ENCODE measurements around the gene NOVA2.
A peak's percentile ranks its signal among the peaks of the same experiment; 100 is the strongest.

Gene NOVA2

DNA sequence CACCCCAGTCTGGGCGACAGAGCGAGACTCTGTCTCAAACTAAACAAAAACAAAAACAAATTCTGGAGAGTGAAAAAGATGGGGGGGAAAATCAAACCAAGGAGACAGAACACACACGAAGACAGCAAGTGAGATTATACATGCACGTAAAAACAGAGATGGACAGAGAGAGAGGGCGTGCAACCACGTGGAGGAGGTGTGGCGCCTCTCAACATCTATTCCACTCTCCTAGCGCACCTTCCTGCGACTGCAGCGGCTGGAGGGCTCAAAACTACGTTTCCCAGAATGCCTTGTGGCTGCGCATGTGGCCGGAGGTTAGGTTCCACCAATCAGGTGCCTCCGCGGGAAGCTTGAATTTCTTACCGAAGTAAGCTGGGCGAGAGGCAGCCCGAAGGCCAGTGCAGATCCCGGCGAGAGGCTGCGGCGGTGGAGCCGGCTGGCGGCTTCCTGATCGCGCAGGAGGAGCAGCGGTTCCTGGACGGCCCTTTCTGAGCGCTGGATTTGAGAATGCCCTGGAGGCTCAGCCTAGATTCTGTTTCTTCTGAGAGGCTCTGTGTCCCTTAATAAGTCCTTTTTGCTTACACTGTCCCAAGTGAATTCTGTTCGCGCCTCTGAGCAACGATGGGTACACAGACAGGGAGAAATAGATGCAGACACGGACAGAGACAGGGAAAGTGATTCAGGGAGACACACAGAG, 46.0 kb downstream of the NOVA2 start:
- Mint-ChIP-seq H3K27ac (peak overlapping the region in 1 of 2 donors; percentile 17), H3K4me3 (peak overlapping the region; percentile 74 to 80), H3K9me3 (no peaks in the 10 kb centered on the region), H3K4me1 (peaks cover 16% of the 10 kb centered on the region), H3K27me3 (peaks cover 41% of the 10 kb centered on the region)
- ATAC-seq = peak; percentile 99
- DNase-seq = peak; percentile 84 to 90

DNA sequence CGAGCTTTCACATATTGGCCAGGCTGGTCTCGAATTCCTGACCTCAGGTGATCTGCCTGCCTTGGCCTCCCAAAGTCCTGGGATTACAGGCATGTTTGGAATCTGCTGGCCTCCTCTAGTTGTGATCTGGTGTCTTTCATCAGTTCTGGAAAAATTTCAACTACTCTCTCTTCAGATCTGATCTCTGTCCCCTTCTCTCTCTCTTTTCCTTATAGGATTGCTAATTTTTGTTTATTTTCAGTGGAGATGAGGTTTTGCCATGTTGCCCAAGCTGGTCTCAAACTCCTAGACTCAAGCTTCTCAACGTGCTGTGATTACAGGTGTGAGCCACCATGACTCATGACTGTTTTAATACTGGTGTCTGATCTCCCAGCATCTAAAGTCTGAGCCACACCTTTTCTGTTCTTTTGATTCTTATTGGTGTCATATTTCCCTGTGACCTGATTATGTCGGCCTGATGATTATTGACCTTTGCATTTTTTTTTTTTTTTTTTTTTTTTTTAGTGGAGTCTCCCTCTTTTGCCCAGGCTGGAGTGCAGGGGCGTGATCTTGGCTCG, 48.7 kb downstream of the NOVA2 start:
- H3K27ac Mint-ChIP-seq = no peak overlapping the region
- H3K27me3 Mint-ChIP-seq = peaks cover 27% of the 10 kb centered on the region
- no peak for DNase-seq
- no peak for ATAC-seq
- H3K4me3 Mint-ChIP-seq = no peak overlapping the region
- peaks cover 23% of the 10 kb centered on the region for H3K4me1 Mint-ChIP-seq
- H3K9me3 Mint-ChIP-seq = no peaks in the 10 kb centered on the region

DNA sequence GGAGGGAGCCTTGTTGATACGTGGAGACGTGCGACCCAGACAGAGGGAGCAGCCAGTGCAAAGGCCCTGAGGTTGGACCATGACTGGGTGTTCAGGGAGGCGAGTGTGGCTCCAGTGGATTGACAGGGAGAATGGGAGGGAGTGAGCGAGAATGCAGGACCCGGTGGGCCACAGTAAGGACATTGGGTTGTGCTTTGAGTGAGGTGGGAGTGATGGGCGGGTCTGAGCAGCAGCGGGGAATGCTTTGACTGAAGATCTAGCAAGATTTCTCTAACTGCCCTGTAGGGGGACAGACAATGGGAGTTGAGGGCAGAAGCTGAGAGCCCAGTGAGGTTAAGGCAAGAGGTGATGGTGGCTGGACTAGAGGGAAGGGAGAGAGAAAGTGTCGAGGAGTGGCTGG, 51.4 kb downstream of the NOVA2 start:
- Mint-ChIP-seq H3K9me3 (no peaks in the 10 kb centered on the region), H3K27ac (no peak overlapping the region), H3K4me1 (peaks cover 33% of the 10 kb centered on the region), H3K4me3 (no peak overlapping the region), H3K27me3 (peaks cover 20% of the 10 kb centered on the region)
- DNase-seq (no peak), ATAC-seq (peak; percentile 30)

DNA sequence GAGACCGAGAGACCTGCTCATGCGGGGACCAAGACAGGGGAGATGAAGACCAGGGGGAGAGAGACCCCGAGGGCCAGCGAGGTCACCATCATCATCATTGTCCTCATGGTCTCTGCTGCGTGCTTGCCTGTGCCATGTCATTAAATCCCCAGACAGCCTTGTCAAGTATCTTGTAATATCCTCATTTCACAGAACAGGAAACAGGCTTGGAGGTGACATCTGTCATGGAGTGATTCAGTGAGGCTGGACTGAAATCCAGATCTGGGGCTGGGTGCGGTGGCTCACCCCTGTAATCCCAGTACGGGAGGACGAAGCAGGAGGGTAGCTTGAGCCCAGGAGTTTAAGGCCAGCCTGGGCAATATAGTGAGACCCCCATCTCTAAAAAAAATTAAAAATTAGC, 53.2 kb downstream of the NOVA2 start:
- H3K27ac Mint-ChIP-seq = no peak overlapping the region
- no peak overlapping the region for H3K4me3 Mint-ChIP-seq
- ATAC-seq = peak; percentile 54

DNA sequence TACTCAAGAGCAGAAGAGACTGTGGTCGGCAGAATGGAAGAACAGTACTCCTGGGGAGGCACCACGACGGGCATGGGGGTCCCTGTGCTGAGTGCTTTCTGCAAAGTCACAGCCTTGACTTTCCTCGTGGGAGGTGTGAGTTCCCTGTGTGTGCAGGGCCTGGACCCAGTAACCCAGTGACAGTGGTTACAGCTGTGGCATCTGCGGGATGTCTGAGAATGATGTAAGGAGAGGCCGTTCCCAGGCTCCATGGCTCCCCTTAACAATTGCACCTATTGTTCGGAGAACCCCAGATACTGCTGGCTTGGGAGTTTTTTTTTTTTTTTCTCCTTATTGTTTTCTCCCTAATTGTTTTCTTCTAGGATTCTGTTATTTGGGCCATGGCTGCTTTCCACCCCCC, 54.0 kb downstream of the NOVA2 start:
- peak overlapping the region in 1 of 2 donors; percentile 13 for H3K4me3 Mint-ChIP-seq
- no peak overlapping the region for H3K27ac Mint-ChIP-seq
- peaks cover 36% of the 10 kb centered on the region for H3K4me1 Mint-ChIP-seq
- no peak for DNase-seq
- no peaks in the 10 kb centered on the region for H3K9me3 Mint-ChIP-seq
- peaks cover 33% of the 10 kb centered on the region for H3K27me3 Mint-ChIP-seq
- no peak for ATAC-seq

More for the DNA sequence above, 53.2 kb downstream of the NOVA2 start:
- no peak for DNase-seq
- Mint-ChIP-seq H3K9me3 (no peaks in the 10 kb centered on the region), H3K27me3 (peaks cover 30% of the 10 kb centered on the region), H3K4me1 (peaks cover 36% of the 10 kb centered on the region)

DNA sequence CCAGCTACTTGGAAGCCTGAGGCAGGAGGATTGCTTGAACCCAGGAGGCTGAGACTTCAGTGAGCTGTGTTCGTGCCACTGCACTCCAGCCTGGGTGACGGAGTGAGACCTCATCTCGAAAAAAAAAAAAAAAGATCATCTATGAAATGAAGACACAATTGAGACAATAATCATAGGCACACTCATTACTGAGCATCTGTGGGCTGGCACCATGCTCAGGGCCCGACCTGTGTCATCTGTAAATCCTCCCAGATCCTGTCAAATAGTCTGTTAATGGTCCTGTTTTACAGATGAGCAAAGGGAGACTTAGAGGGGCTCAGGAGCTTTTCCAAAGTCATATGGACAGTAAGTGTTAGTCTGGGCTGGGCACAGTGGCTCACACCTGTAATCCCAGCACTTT, 54.9 kb downstream of the NOVA2 start:
- Mint-ChIP-seq H3K4me1 (peaks cover 36% of the 10 kb centered on the region), H3K27me3 (peaks cover 41% of the 10 kb centered on the region), H3K9me3 (no peaks in the 10 kb centered on the region)

DNA sequence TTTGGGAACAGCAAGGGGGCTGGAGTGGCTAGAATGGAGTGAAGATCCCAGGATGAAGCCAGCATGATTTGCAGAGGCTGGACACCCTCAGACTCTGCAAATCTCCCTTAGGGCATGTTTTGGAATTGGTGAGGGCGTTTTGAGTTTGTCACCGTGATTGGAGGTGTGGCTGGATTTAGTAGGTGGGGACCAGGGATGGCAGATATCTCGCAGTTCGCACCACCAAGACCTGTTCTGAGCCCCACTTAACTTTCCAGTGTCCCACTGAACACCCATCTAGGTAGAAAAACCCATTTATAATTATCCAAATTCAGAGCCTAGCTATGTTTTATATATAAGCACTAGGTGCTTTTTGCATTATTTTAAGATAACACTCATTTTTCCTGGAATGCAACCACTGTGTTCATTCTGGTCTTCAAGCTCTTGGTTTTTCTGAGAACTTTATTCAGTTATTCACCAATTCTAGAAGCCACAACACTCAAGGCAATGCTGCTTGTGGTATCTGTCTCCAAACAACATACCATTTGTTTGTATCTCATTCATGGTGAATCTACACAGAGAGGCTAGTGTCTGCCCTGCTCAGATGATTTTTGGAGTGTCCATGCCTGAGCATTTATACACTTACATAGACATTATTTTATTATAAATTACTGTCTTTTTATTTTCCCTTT, 56.1 kb downstream of the NOVA2 start:
- Mint-ChIP-seq H3K27me3 (peaks cover 53% of the 10 kb centered on the region), H3K4me3 (no peak overlapping the region), H3K9me3 (no peaks in the 10 kb centered on the region), H3K4me1 (peaks cover 36% of the 10 kb centered on the region), H3K27ac (no peak overlapping the region)
- no peak for DNase-seq
- ATAC-seq = peak; percentile 81

More for the DNA sequence above, 54.9 kb downstream of the NOVA2 start:
- Mint-ChIP-seq H3K4me3 (no peak overlapping the region), H3K27ac (no peak overlapping the region)
- DNase-seq = no peak
- no peak for ATAC-seq

DNA sequence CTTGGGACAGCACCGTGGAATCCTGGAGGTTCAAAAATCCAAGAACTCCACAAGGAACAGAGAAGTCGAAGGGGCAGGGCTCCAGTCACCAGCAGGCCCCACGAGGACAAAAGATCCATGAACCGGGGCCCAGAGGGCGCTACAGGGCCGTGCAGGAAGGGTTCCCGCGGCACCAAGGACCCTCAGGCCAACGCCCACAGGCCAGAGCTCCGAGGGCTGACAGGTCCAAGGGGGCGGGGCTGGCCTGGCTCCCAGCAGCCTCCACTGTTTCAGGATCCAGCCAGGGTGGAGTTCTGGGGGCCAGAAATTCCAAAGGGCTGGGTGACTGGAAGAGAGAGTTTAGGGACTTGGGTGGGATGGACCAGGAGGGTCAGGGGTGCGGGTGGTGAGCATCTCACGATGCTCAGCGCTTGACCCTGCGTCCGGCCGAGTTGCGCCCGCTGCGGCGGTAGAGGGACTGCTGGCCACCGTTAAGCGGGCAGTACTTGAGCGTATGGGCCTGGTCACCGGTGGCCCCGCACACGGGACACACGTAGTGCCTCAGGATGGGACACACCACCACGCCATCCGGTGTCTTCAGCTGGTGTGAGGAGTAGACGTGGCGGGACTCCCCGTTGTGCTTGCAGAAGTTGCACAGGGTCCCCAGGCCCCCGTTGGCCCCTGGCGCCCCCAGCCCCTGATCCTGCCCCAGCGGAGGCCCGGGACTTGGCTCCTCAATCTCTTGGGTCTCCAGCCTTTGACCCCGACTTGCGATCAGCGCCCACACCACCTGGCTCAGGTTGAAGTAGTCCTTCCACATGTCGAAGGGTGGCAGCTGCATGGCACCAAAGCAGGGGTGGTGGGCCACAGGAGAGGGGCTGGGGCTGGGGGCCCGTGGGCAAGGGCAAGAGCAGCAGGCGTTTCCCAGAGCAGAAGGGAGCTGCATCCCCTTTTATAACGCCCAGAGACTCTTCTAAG, 59.5 kb downstream of the NOVA2 start, which contains the start of gene NANOS2:
Gene NANOS2 (minus strand): TSS at position 905 of the 957 bp plus-strand sequence. CDS start 85 bp downstream, at position 820.
- H3K9me3 Mint-ChIP-seq = no peaks in the 10 kb centered on the region
- no peak within 1 kb of the TSS for H3K4me3 Mint-ChIP-seq
- peaks cover 63% of the 10 kb centered on the region for H3K27me3 Mint-ChIP-seq
- ATAC-seq (no peak), DNase-seq (no peak)
- H3K27ac Mint-ChIP-seq = no peak within 1 kb of the TSS
- peaks cover 20% of the 10 kb centered on the region for H3K4me1 Mint-ChIP-seq

DNA sequence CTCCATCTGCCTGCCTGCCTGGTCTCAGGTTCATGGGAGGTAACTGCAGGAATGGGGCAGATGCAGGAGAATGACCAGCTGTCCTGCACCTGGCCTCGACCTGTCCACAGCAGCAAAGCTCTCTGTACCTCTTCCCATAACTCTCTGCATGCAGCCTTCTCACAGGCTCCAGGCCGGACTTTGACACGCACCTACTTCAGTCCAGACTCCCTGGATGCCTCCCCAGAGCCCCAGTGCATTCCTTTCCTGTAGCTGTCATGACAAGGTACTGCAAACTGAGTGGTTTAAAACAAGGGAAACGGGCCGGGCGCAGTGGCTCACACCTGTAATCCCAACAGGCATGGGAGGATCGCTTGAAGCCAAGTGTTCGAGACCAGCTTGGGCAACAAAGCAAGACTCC, 62.4 kb downstream of the NOVA2 start:
- Mint-ChIP-seq H3K27me3 (peaks cover 51% of the 10 kb centered on the region), H3K9me3 (no peaks in the 10 kb centered on the region), H3K4me1 (peaks cover 1% of the 10 kb centered on the region), H3K4me3 (no peak overlapping the region), H3K27ac (no peak overlapping the region)
- ATAC-seq = no peak
- no peak for DNase-seq

DNA sequence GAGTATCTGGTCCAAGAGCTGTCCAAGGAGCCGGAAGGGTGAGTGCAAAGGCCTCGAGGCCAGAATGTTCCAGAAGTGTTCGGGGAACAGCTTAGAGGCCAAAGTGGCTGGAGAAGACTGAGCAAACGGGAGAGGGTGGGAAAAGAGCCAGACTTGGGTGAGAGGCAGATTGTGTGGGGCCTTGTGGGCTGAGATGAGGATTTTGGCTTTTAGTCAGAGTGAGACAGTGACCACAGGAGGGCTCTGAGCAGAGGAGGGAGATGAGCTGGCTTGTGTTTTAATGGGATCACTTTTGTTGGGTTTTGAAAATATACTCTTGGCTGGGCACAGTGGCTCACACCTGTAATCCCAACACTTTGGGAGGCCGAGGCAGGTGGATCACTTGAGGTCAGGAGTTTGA, 64.7 kb downstream of the NOVA2 start:
- peaks cover 42% of the 10 kb centered on the region for H3K27me3 Mint-ChIP-seq
- H3K4me3 Mint-ChIP-seq = no peak overlapping the region
- H3K27ac Mint-ChIP-seq = no peak overlapping the region
- ATAC-seq (peak; percentile 39), DNase-seq (no peak)
- no peaks in the 10 kb centered on the region for H3K4me1 Mint-ChIP-seq
- no peaks in the 10 kb centered on the region for H3K9me3 Mint-ChIP-seq

DNA sequence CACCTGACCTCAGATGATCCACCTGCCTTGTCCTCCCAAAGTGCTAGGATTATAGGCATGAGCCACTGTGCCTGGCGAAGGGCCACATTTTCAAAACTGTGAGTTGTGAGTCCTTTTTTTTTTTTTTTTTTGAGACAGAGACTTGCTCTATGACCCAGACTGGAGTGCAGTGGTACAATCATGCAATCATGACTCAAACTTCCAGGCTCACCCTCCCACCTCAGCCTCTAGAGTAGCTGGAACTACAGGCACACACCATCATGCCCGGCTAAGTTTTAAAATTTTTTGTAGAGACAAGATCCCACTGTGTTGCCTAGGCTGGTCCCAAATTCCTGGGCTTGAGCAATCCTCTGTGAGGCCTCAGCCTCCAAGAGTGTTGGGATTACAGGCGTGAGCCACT, 67.4 kb downstream of the NOVA2 start:
- DNase-seq (no peak), ATAC-seq (no peak)
- Mint-ChIP-seq H3K4me3 (no peak overlapping the region), H3K4me1 (peaks cover 19% of the 10 kb centered on the region), H3K9me3 (no peaks in the 10 kb centered on the region), H3K27me3 (peaks cover 23% of the 10 kb centered on the region), H3K27ac (no peak overlapping the region)

DNA sequence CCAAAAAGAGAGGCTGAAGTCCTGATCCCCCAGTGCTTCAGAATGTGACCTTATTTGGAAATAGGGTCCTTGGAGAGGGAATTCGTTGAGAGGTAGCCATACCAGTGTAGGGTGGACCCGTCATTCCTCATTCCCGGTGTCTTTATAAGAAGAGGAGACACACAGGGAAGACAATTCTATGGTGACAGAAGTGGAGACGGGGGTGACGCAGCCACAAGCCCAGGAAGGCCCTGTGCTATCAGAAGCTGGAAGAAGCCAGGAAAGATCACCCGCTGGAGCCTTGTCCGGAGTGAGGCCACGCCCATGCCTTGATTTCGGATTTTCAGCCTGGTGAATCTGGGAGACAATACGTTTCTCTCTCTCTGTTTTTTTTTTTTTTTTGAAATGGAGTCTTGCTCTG, 68.7 kb downstream of the NOVA2 start:
- Mint-ChIP-seq H3K27ac (no peak overlapping the region), H3K9me3 (no peaks in the 10 kb centered on the region), H3K4me1 (peaks cover 31% of the 10 kb centered on the region), H3K27me3 (peaks cover 13% of the 10 kb centered on the region), H3K4me3 (no peak overlapping the region)
- DNase-seq = no peak
- no peak for ATAC-seq

DNA sequence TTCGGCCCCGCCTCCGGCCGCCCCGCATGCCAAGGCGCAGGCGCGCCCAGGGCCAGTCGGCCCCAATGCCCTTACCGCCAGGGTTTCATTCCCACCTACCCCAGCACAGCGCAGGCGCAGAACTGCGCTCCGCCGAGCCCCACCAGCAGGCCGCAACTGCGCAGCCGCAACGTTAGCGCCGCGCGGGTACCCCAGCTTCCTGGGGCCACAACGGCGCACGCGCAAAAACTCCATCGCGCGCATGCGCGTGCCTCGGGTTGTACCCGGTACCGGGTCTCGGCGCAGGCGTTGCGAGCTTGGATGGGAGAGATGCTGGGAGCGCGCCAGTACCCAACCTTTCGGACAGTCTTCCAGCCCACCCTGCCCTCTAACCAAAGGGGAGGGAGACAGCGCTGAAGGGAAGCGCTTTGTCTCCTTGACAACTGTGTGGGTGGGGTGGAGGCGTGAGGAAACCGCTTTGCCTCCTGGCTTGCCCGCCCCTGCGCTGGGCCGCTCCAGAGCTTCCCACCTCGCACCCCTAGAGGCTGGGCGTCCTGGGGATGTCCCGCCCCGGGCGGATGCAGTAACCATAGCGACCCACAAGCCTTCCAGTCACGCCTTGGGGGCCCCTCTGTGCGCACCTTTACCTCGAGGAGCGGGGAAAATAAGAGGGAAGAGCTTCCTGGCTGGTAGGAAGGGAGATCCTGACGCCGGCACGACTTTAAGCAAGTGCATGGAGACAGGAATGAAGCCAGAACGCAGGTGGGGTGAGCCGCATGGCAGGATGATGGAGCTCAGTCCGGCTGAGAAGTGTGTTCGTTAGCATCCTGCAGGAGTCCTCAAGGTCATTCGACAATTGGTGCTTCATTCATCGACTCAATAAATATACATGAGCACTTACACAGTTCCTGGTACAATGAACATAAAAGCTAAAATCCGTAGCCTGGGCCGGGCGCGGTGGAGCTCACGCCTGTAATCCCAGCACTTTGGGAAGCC, 70.7 kb downstream of the NOVA2 start:
- peak; percentile 88 for ATAC-seq
- Mint-ChIP-seq H3K27me3 (peaks cover 8% of the 10 kb centered on the region), H3K27ac (peak overlapping the region in 1 of 2 donors; percentile 96)

DNA sequence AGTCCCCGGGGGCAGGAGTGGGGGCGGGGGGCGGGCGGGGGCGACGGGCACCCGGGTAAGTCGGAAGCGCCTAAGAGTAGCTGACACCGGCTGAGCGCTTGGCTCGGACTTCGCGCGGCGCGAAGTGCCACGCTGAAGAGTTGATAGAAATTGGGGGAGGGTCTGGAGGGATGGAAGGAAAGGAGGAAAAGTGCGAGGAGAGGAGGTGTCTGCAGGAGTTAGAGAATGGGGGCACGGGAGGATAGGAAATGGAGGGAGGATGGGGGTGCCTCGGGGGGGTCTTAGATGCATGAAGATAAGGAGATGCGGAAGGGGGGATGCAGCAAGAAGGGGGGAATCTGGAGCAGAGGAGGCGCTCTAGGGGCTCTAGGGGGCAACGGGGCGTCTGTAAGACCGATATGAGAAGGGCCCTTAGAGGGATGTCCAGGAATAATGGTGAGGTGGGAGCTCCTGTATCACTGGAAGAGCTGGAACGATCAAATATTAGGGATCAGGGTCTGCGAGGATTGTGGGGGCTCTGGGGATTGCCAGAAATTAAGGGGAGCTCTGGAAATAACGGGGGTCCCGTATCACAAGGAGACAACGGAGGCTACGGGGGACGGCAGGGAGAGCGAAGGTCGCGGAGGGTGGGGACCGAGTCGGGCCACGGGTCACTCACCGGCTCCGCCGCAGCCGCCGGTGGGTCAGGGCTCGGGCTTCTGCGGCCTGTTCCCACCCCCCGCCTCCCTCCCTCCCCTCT, 71.6 kb downstream of the NOVA2 start, which contains the start of gene MYPOP:
Gene MYPOP (minus strand): TSS at position 702 of the 739 bp plus-strand sequence. CDS start 840 bp downstream, outside the sequence.
- no peaks in the 10 kb centered on the region for H3K9me3 Mint-ChIP-seq
- no peak for DNase-seq
- H3K27ac Mint-ChIP-seq = peak within 1 kb of the TSS; percentile 70 to 96
- H3K4me3 Mint-ChIP-seq = peak within 1 kb of the TSS; percentile 95 to 96
- H3K4me1 Mint-ChIP-seq = peaks cover 33% of the 10 kb centered on the region
- peak; percentile 8 for ATAC-seq
- H3K27me3 Mint-ChIP-seq = peaks cover 8% of the 10 kb centered on the region

More for the DNA sequence above, 70.7 kb downstream of the NOVA2 start:
- Mint-ChIP-seq H3K4me3 (peak overlapping the region; percentile 95 to 96), H3K4me1 (peaks cover 33% of the 10 kb centered on the region), H3K9me3 (no peaks in the 10 kb centered on the region)
- DNase-seq = peak; percentile 100

Measured in stimulated activated naive CD8-positive, alpha-beta T cell treated with anti-CD3 and anti-CD28 coated beads, Interleukin-15, amount 100 ng/mL, for 72 hours (primary cell).